Stimulated activated CD8-positive, alpha-beta memory T cell treated with anti-CD3 and anti-CD28 coated beads, Interleukin-12 subunit alpha, Interleukin-12 subunit beta, amount 100 ng/mL, for 24 hours (primary cell): ENCODE data around the gene MKI67.

Source experiments
- DNase-seq: peaks from one replicate; pipeline ENCODE4 v3.0.0-alpha.2; 2020; ENCODE audit errors: extremely low read depth

Gene MKI67

DNA sequence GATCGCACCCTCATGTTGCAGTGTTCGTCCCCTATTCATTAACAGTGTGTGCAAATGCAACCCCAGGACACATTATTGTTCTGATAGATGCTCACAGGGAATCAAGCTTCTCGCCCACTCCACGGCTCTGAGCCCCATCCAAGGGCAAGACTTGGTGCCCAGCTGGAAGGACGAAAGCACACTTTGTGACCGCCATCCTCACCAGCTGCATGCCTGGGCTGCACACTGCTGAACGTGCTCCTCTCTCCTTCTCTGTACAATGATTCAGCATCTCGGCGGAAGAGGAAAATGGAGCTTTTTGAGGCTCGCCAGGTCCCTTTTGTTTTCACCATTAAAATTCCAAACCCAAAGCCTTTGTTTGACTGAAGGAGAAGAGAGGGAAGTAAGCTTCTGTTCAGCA is 41.9 kb downstream of the MKI67 start:
- no peak for DNase-seq

DNA sequence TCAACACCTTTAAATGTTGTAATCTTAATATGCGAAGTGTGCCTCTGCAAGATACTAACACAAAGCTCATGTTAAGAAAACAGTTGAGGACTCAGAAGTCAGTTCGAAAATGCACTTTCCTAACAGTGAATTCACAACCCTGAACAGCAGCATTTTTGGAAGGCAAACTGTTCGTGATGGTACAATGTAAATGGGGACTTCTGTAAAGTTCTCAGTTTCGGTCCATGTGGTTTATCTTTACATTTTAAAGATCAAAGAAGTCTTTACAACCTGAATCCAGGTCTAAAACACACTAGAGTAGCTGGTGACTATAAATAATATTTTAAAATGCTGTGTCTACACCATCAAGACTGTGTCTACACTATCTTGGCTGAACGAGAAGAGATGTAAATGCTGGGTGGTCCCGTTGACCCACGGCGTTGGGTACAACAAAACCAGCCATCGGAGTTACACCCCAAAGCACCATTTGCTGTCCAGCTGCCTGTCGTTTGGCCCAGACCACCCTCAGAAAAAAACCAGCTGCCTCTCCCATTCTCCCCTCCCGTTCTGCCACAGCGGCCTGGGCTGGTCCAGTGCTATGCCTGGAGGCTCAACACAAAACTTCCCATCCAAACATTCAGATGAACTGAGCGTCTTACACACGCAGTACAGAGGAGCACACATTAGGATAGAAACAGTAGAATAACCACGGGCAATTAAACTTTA is 42.9 kb downstream of the MKI67 start:
- DNase-seq: no peak

DNA sequence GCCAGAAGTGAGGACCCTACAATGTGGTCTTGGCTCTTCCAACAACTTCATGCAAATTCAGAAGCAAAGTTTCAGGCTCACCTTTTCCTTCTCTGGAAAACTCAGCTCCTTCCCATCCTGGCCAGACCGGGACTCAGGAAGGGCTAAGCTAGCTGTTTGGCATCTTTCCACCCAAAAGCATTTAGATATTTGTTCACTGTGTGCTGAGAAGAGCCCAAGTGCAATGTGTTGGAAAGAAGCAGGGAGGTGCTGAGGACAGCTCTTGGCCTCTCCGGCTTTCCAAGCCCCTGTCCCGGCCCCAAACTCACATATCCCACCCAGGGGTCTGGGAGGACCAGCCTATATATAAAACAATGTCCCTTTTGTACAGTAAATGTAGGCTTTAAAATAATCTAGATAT is 44.5 kb downstream of the MKI67 start:
- no peak for DNase-seq

DNA sequence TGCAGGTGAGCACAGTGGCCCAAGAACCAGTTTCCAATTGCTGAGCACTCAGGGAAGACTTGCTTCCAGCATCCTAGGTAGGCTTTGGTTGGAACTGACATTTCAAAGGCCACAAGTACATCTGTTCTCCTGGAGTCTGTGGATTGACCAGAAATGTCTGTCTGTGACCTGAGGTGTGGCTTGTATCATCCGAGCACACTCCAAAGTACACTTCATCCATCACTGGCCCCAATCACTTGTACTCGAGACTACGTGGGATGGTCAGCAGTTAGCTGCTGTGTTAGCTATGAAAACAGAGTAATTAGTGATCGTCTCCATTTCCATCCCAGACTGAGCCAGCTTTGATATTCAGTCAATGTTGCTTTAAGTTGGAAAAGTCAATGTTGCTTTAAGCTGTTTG is 45.0 kb downstream of the MKI67 start:
- DNase-seq: no peak

DNA sequence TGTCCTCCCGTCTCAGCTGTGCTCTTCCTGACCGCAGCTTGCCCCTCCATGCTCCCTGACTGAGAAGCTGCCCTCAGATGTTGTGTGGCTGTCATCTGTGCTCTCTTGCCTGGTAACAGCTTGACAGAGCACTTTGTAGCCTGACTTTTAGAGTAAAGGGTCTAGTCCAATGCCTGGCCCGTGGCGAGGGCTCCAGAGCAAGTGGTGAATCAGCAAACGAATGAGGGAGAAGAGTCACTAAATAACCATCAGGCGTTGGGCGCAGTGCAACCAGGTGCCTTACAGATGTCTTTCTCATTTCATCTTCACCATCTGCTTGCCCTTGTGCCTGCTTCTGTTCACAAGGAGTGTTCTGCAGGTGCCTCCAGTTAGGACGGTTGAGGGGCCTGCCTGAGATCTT is 45.6 kb downstream of the MKI67 start:
- DNase-seq: no peak

DNA sequence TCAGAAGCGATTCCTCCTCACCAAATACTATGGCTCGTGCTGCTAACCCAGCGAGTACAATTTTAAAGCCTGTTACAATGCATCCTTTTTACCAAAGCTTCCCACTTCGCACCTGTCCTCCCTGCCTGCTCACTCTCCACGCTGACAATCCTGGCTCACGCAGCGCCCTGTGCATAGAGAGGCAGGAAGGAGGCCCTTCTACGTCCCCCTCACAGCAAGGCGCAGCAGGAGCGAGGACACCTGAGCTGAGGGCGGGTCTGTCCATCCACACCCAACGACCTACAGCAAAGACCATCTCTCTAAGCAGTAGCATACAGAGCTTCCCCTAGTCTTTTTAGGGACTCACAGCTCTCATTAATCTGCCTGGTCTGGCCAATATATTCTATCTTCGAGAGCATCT is 46.0 kb downstream of the MKI67 start:
- DNase-seq: no peak

DNA sequence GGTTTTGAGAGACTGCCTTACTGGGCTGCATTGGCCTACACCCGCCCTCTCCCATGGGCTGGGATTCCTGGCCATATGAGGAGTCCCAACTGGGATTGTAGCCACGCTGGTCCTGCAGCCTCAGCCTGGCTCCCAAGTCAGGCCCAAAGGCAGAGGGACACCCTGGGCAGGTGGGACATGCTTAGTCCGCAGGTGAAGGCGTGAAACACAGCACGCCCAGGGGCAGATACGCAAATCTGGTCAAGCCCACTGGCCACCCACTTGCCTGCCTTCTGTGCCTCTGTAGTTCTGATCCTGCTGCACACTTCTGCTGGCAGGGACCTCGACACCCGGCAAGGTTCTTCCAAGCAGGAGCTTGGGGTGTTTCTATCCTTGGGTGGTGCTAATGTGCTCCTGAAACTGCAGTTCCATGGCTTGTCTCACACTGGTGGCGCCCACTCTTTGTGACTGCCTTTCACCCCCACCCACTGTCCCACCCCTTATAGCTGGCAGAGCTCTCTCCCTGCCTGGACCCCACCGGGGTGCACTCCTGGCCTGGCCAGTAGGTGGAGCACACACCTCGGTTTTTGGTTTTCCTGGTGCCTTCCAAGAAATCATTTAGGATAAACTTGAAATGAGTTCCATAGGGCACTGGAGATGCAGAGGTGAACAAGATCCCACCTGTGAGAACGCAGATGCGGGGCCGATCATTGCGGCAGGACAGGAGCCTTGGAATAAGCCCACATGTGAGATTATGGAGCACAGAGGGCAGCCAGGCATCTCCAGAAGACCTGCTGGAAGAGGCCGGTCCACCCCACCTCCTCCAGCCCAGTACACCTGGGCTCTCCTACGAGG is 47.9 kb downstream of the MKI67 start:
- no peak for DNase-seq

DNA sequence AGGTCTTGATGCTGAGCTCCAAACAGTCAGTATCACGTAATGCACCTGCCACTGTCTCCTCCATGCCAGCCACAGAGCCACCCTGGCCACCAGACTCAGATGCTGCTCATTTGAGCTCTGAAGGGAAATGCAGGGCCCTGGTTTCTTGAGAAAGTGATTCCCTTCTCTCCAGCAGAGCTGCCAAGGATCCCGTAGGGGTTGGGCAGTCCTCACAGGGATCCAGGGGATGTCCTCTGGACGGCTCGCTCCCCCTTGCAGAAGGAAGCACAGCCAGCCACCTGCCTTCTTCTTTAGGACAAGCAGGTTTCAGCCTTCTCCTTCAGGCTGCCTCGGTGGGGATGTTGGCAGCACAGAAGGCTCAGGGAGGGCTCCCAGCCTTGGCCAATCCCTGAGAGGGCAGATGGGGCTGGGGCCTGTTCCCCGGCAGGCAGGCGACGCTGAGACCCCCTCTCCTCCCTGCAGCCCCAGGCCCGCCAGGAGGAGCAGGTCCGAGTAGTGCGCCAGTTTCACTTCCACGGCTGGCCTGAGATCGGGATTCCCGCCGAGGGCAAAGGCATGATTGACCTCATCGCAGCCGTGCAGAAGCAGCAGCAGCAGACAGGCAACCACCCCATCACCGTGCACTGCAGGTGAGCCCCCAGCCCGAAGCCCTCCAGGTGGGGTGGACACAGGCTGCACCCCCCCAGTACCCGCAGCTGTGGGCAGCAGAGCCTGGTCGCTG is 48.9 kb downstream of the MKI67 start:
- DNase-seq: no peak

DNA sequence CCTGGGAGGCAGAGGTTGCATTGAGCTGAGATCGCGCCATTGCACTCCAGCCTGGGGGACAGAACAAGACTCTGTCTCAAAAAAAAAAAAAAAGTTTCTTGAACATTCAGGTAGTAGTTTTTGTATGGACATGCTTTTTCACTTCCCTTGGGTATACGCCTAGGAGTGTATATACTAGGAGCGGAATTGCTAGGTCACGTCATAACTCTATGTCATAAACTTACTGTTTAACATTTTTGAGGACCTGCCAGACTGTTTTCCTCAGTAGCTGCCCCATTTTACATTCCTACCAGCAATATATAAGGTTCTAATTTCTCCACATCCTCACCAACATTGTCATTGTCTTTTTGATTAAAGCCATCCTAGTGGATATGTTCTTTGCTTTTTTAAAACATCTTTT is 51.6 kb downstream of the MKI67 start:
- DNase-seq: no peak

DNA sequence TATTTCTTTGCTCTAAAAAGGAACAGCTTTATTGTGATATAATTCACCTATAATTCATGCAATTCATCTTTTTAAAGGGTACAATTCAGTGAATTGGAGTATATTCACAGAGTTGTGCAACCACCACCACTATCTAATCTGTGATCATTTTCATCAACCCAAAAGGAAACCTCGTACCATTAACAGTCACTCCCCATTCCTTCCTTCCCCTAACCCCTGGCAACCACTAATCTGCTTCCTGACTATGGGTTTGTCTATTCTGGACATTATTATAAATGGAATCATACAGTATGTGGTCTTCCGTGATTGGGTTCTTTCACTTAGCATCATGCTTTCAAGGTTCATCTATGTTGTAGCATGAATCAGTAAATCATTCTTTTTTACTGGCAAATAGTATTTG is 52.3 kb downstream of the MKI67 start:
- DNase-seq: no peak

DNA sequence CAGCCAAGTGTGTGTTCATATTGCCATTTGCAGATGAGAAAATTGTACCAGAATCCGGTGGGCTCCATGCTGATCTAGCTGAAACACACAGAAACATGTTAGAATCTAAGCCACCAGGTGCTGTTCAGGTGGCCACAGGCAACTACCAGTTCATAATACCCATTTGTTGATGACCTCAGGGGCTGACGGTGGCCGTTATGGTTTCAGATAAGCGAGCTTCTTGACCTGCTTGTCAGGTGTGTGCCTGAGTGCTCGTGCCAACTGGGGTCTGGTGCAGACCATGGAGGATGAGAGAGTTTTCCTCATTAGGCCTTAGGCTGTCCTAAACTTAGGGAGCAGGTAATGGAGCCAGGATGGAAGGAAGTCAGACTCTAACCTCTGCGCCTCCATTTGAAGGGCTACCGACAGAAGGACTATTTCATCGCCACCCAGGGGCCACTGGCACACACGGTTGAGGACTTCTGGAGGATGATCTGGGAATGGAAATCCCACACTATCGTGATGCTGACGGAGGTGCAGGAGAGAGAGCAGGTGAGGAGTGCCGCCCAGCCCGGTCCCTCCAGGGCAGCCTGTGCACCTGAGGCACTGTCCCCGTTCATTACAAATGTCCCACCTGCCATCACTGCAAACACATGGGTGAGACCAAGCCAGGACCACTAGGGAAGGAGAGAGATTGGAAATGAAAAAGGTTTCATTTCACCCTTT is 53.1 kb downstream of the MKI67 start:
- DNase-seq: no peak

DNA sequence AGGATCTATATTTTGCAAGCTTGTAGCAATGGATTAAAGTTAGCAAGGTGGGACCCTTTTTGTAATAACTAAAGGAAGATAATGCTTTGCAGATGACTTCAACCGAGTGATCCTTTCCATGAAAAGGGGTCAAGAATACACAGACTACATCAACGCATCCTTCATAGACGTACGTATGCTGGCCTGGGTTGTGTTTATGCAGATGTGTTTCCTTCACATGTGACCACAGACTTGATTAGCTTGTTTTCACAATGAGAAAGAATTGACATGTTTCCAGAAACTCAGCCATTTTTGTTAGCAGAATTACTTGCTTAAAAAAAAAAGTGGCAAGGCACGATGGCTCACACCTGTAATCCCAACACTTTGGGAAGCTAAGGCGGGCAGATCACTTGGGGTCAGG is 54.2 kb downstream of the MKI67 start:
- no peak for DNase-seq

DNA sequence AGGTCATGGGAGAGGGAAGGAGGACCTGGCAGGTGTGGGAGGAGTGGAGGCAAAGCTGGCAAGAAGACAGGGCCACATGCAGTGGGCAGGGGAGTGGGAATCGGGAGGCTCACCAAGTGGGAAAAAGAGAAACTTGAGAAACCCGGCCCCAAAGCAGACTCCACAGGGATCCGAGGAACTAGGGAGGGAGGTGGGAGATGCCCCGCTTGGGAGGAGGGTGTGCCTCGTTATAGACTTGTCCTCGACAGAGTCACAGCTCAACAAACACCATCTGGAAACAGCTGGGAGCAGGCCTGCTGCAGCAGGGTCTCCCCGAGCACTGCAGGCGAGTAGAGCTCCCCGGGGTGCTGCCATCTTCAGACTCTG is 54.8 kb downstream of the MKI67 start:
- no peak for DNase-seq

DNA sequence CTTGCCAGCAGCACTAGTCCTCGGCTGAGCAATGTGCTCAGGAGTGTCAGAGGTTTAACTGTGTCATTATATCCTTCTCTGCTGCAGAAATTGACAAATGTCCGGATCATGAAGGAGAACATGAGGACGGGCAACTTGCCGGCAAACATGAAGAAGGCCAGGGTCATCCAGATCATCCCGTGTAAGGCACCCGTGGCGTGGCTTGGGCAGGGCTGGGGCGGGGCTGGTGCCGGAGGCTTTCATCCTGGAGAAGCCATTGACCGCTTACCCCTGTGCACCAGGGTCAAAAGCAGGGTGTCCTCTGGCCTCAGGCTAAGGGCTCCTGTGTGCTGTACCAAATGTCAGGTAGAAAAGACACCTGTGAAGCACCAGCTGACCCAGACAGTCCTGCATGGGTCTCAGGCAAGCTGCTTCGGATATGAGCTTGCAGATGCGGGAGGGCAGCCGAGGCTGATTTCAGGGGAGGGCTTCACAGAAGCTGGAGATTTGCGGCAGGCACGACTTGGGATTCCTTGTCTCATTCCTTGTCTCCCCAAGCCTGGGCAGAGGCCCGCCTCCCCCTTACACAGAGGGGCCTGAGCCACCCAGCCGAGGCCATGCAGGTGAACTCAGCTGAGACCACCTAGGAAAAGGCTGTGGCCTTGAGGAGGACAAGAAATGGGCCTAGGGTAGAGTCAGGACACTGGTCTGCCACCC is 55.4 kb downstream of the MKI67 start:
- DNase-seq: no peak

DNA sequence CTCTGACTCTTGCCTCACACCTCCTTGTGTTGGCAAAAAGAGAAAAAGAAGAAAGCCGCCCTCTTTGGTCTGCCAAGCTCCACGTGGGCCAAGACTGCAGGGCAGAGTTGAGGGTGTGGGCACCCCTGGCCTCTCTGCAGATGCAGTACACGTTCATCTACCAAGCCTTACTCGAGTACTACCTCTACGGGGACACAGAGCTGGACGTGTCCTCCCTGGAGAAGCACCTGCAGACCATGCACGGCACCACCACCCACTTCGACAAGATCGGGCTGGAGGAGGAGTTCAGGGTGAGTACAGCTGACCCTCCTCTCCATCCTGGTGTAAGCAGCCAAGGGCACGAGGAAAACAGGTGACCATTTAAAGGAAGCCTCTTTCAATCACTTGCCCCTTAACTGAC is 56.1 kb downstream of the MKI67 start:
- DNase-seq: no peak

DNA sequence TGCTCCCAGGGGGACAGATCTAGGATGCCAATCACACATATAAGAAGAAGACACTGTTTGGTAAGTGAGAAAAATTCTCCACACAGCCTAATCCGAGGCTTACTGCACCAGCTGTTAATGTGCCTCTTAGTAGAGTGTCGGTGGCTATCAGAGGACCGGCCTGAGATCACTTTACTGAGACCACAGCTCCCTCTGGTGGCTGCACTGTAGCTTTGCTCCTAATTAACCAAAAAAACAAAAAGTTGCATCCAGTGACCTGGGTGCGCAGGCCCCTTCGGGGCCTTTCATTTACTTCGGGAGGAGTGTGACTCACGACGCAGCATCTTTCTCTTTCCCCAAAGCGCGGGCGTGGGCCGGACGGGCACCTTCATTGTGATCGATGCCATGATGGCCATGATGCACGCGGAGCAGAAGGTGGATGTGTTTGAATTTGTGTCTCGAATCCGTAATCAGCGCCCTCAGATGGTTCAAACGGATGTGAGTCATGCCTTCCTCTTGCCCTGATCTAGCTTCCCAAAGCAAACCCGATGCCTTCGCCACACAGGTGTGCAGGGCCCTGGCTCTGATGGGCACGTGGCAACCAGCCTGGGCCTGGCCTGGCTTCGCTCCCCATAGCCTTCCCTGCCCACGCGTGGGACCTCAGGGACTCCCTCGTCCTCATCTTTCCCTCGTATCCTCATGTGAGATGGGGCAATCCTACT is 56.7 kb downstream of the MKI67 start:
- no peak for DNase-seq

DNA sequence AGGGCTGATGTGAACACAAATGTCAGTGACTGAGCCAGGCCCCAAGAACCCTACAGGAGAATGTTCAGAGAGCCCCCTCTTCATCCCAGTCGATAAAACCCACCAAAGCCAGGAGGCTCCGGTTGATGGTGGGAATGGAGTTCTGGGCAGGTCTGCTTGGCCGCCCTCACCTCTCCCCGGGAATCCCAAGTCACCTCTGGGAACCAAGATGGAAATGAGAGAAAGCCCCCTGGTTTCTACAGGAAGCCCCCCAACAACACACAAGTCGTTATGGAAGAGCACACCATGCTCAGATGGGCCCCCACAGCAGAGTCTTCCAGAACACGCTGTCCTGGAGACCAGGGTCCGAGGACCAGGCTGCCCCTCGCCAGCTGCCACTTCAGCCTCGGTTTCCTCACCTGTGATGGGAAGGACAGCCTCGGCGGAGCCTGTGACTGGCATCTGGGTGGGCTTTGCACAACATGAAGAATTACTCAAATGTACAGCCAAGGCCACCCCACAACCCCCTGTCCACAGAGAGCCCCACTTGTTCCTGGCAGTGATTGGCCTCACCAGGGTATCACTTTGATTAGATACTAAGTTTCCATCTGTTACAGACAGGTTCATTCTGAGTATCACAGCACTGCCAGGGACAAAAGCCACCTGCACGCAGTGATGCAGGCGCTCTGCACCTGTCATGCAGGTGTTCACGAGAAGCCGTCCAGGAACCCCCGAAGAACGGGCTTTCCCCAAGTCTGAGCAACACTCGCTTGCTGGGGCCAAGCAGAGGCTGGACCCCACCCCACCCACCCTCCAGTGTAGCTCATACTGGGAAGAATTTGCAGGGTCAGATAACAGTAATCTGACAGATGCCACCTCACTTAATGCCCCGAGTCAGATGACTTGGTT is 57.6 kb downstream of the MKI67 start:
- DNase-seq: no peak

DNA sequence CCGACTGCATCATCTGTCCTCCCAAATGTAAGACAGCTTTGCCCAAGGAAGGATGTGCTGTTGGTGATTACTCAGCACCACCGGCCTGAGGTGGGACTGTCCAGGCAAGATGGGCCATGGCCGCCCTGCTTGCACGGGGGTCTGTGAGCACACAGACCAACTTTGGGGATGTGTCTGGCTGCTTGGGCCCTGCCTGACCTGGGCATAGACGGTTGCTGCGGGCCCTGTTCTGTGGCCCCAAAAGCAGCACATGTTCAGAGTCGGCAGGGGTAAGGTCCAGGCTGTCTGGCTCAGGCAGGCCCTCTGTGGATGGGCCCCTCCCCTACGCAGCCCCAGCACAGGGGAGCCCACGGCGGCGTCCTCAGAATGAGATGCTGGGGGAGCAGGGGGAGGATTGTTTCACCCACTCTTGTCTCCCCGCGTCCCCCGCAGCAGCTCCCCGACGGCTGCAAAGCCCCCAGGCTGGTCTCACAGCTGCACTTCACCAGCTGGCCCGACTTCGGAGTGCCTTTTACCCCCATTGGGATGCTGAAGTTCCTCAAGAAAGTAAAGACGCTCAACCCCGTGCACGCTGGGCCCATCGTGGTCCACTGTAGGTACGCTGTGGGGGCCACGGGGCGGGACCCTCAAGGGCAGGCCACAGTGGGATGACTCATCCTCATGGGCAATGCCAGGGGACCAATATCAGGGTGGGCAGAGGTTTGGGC is 58.4 kb downstream of the MKI67 start:
- DNase-seq: no peak

DNA sequence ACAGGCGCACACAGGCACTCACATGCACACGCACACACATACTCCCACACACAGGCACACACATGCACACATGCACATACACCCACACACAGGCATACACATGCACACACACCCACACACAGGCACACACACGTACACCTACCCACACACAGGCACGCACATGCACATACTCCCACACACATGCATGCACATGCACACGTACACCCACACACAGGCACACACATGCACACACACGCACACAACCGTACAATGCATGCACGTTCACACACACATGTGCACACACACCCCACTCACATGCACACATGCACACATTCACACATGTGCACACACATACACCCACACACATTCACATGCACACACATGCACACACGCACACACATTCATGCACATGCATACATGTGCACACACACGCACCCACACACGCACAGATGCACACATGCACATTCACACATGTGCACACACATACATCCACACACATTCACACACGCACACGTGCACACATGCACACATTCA is 59.3 kb downstream of the MKI67 start:
- DNase-seq: no peak
